GM12878 (cell line): ENCODE measurements around the gene GNG12. TPM values are rescaled to one million over a fixed set of nuclear protein-coding genes. Genes with fewer than 3 reads are reported as not detected.

Source experiments
- ATAC-seq: fragments of 200-7000 bp; cut with Tn5 transposase; 3 replicates; pipeline ENCODE4 v1.9.1; 2020; ENCODE audit warnings: mild to moderate bottlenecking, moderate library complexity
- BruUV-seq: library from RNA; stranded (reverse); fragments of 400-500 nt; replicated peaks from 2 replicates; lab custom pipeline; 2021; lab: Mats Ljungman, UMichigan
- CTCF ChIA-PET: fragments of 300-600 bp; sonication (Branson Sonifier 250); formaldehyde crosslinking; extraction: SDS; loops from one replicate; lab custom pipeline; 2021; ENCODE audit warnings: inconsistent platforms; lab: Yijun Ruan, JAX
- POLR2A ChIA-PET: fragments of 350-600 bp; formaldehyde crosslinking; extraction: SDS; loops from one replicate; lab custom pipeline; 2021; ENCODE audit warnings: inconsistent platforms; lab: Charles Lee
- RAD21 ChIA-PET: fragments of 300-600 bp; sonication (Branson Sonifier 250); formaldehyde crosslinking; loops from one replicate; lab custom pipeline; 2023; ENCODE audit warnings: antibody characterized with exemption; ENCODE audit not compliant: unreplicated experiment; lab: Charles Lee
- SMC1A ChIA-PET: fragments of 300-600 bp; sonication (Branson Sonifier 250); formaldehyde crosslinking; loops from one replicate; lab custom pipeline; 2023; ENCODE audit not compliant: unreplicated experiment, uncharacterized antibody; lab: Charles Lee
- DNase-seq: peaks from one replicate; pipeline ENCODE4 v3.0.0-alpha.2; 2011; ENCODE audit warnings: low read depth, low spot score
- FAIRE-seq: peaks from 3 replicates; lab custom pipeline; 2011; peaks lifted over from hg19 to GRCh38; lab: Jason Lieb, UNC
- H2AFZ ChIP-seq: 2 replicates; pipeline ENCODE4 v1.6.0; 2011; ENCODE audit warnings: low read depth, low read length, control low read depth; ENCODE audit not compliant: control insufficient read depth
- H3K27ac ChIP-seq: 2 replicates; pipeline ENCODE4 v1.5.1; 2011; ENCODE audit warnings: control low read depth; ENCODE audit not compliant: control insufficient read depth, insufficient read depth
- H3K27me3 ChIP-seq, 2 experiments: replicated peaks in 1 of 2; 2 replicates each; pipeline versions ENCODE4 v1.6.0 to v1.6.1; 2011; ENCODE audit warnings: low read length in 1 of 2; ENCODE audit not compliant: control insufficient read depth in 2 of 2, insufficient read depth in 2 of 2
- H3K36me3 ChIP-seq, 2 experiments: 2 replicates each; pipeline ENCODE4 v1.5.1; 2011; ENCODE audit warnings: low read length in 1 of 2; ENCODE audit not compliant: control insufficient read depth in 2 of 2, insufficient read depth in 2 of 2
- H3K4me1 ChIP-seq: 2 replicates; pipeline ENCODE4 v1.6.1; 2011; ENCODE audit warnings: mild to moderate bottlenecking, low read length, moderate library complexity, mixed read lengths; ENCODE audit not compliant: control insufficient read depth, insufficient read depth
- H3K4me2 ChIP-seq: 2 replicates; pipeline ENCODE4 v1.6.0; 2011; ENCODE audit warnings: control low read depth; ENCODE audit not compliant: control insufficient read depth, insufficient read depth
- H3K4me3 ChIP-seq: fragments of 200-600 bp; sonication (generic); 2 replicates; pipeline ENCODE4 v1.5.1; 2016
- H3K79me2 ChIP-seq: 2 replicates; pipeline ENCODE4 v1.6.0; 2011; ENCODE audit warnings: low read length; ENCODE audit not compliant: control insufficient read depth, insufficient read depth
- H3K9ac ChIP-seq: 2 replicates; pipeline ENCODE4 v1.8.0; 2011; ENCODE audit warnings: low read length, control low read depth, mixed read lengths; ENCODE audit not compliant: control insufficient read depth, insufficient read depth
- H3K9me3 ChIP-seq: replicated peaks from 3 replicates; pipeline ENCODE4 v1.5.1; 2011; ENCODE audit warnings: mild to moderate bottlenecking, low read length; ENCODE audit not compliant: control insufficient read depth, insufficient read depth
- H4K20me1 ChIP-seq: 2 replicates; pipeline ENCODE4 v1.6.0; 2011; ENCODE audit not compliant: control insufficient read depth, insufficient read depth
- ATF3 ChIP-seq: IDR thresholded peaks from 2 replicates; pipeline ENCODE4 v1.6.1; 2011; ENCODE audit warnings: low read depth, mild to moderate bottlenecking, low read length, moderate library complexity, borderline replicate concordance; ENCODE audit errors: extremely low read depth
- BCLAF1 ChIP-seq: fragments of 450-650 bp; IDR thresholded peaks from 2 replicates; pipeline ENCODE4 v1.6.1; 2017; ENCODE audit warnings: antibody characterized with exemption, mild to moderate bottlenecking, moderate library complexity
- JUND ChIP-seq: IDR thresholded peaks from 2 replicates; pipeline ENCODE4 v1.6.1; 2012; ENCODE audit warnings: low read depth, mild to moderate bottlenecking, low read length, improper control_type of control experiment, moderate library complexity
- RAD21 ChIP-seq: IDR thresholded peaks from 2 replicates; pipeline ENCODE4 v1.6.1; 2011; ENCODE audit warnings: mild to moderate bottlenecking, low read depth, low read length, moderate library complexity; ENCODE audit not compliant: insufficient read depth
- SP1 ChIP-seq: IDR thresholded peaks from one replicate; pipeline ENCODE4 v1.6.1; 2011; ENCODE audit warnings: low read depth, low read length
- YBX1 ChIP-seq: fragments of 450-650 bp; IDR thresholded peaks from 2 replicates; pipeline ENCODE4 v1.6.1; 2016; ENCODE audit warnings: antibody characterized with exemption
- ZNF217 ChIP-seq: fragments of 450-650 bp; IDR thresholded peaks from 2 replicates; pipeline ENCODE4 v1.6.1; 2017; ENCODE audit warnings: antibody characterized with exemption, mild to moderate bottlenecking
- WGBS: methylation state at CpG from one replicate; pipeline ENCODE4 v1.1.6; 2016; ENCODE audit warnings: low lambda C conversion rate; ENCODE audit not compliant: insufficient replicate concordance, insufficient coverage; ENCODE audit errors: missing lambda C conversion rate; 5-methylcytosine and 5-hydroxymethylcytosine counted together
- in situ Hi-C: fragments of 300-500 bp; cut with MboI; formaldehyde crosslinking; loops from 9 replicates; pipeline ENCODE4 v1.14.3; 2018; ENCODE audit warnings: mixed read lengths
- intact Hi-C: fragments of 100-400 bp; cut with micrococcal nuclease; formaldehyde crosslinking; loops from one replicate; pipeline ENCODE4 v1.14.2; 2022; ENCODE audit not compliant: unreplicated experiment
- polyA plus RNA-seq, 11 experiments: library from polyadenylated mRNA; depleted of rRNA in 4 of 11; unstranded in 6 of 11; stranded (reverse) in 5 of 11; fragments of >200 nt; fragmentation: Nextera tagmentation in 4 of 11; fragmentation: Illumina TruSeq in 1 of 11; extraction: Ambion mirVana in 4 of 11; extraction: Trizol in 1 of 11; gene quantifications; 1 replicate in 1 of 11; 2 replicates in 10 of 11; pipeline versions ENCODE4 v1.2.1 to v1.2.3, GENCODE V29; 2011 to 2016; ENCODE audit warnings: inconsistent platforms in 2 of 11, missing spikeins in 2 of 11, low read depth in 1 of 11
- total RNA-seq, 4 experiments: library from RNA; depleted of rRNA in 3 of 4; stranded (reverse); fragments of >200 nt in 3 of 4; fragmentation: Illumina TruSeq in 1 of 4; extraction: Trizol in 1 of 4; gene quantifications; 2 replicates each; pipeline versions ENCODE4 v1.2.1 to v1.2.3, GENCODE V29; 2013 to 2021
- TF ChIP-seq, protein P1 (sequence below): fragments of 450-650 bp; formaldehyde crosslinking; IDR thresholded peaks from 2 replicates; pipeline ENCODE4 v1.5.0; 2022; ENCODE audit warnings: mild to moderate bottlenecking, missing genetic modification characterization

The GNG12 gene
- total and polyA plus RNA-seq, 10 of the 15 experiments (the other 5 are each of a cell fraction or from before 2014, with no cell fraction given): 0.22 to 32.8 (median 0.35) TPM

- ChIA-PET RAD21 (interaction anchor here (0.7 to 13.6 kb wide), 13 partner anchors 8 to 125 kb away, joined by 3 to 232 read pairs (median 8); no protein-coding TSS in a partner anchor), CTCF (interaction anchor here (0.9 to 6.8 kb wide), 10 partner anchors 15 to 52 kb away, joined by 3 to 89 read pairs (median 4); no protein-coding TSS in a partner anchor)
- Histone ChIP-seq H3K36me3 (no peaks in the 10 kb centered on the region), H3K9ac (no peak overlapping the region), H4K20me1 (no peaks in the 10 kb centered on the region), H2AFZ (no peak overlapping the region), H3K27ac (no peak overlapping the region), H3K79me2 (no peaks in the 10 kb centered on the region), H3K27me3 (no peaks in the 10 kb centered on the region)
- BruUV-seq: no TSS peak
- DNase-seq: no peak
- 6% methylated on average over 1 of the region's 1 CpG for WGBS
- intact Hi-C loops: no loop called here
- no peak for TF ChIP-seq YBX1
- no peak for TF ChIP-seq SP1
- no peak for TF ChIP-seq JUND
- TF ChIP-seq, all 136 proteins: peak for 0
- SMC1A ChIA-PET: interaction anchor here (1.0 to 47.8 kb wide), 13 partner anchors 7 to 279 kb away, joined by 3 to 1058 read pairs (median 21); partner anchors contain the start of gene GNG12
- Histone ChIP-seq H3K4me1 (no peaks in the 10 kb centered on the region), H3K4me2 (no peak overlapping the region), H3K9me3 (no peaks in the 10 kb centered on the region), H3K4me3 (no peak overlapping the region)
- POLR2A ChIA-PET: interaction anchor here (0.7 to 3.9 kb wide), 7 partner anchors 12 to 51 kb away, joined by 3 to 17 read pairs (median 4); no protein-coding TSS in a partner anchor
- in situ Hi-C loops: no loop called here
- FAIRE-seq (no peak), ATAC-seq (no peak)
Observed at GRCh38 chr1:67811781-67812180, 21.5 kb downstream of the GNG12 start.

DNA sequence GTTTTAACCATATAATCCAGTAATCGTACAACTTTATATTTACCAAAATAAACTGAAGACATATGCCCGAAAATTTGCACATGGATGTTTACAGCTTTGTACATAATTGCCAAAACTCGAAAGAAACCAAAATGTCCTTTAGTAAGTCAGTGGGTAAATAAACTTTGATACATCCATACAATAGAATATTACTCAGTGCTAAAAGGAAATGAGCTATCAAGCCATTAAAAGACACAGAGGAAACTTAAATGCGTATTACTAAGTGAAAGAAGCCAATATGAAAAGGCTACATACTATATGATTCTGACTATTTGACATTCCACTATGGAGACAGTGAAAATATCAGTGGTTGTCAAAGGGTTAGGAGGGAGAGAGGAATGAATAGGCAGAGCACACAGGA lies 23.4 kb downstream of the GNG12 start:
- Histone ChIP-seq H3K9ac (no peak overlapping the region), H3K27ac (no peak overlapping the region), H4K20me1 (no peaks in the 10 kb centered on the region), H3K36me3 (no peaks in the 10 kb centered on the region), H3K4me1 (no peaks in the 10 kb centered on the region), H3K27me3 (no peaks in the 10 kb centered on the region), H3K4me2 (no peak overlapping the region), H3K4me3 (no peak overlapping the region), H2AFZ (no peak overlapping the region), H3K79me2 (no peaks in the 10 kb centered on the region), H3K9me3 (no peaks in the 10 kb centered on the region)
- DNase-seq (no peak), ATAC-seq (no peak), FAIRE-seq (no peak)
- intact Hi-C loops (no loop called here), in situ Hi-C loops (no loop called here)
- 30% methylated on average over 4 of the region's 4 CpGs for WGBS
- BruUV-seq: no TSS peak
- CTCF ChIA-PET: interaction anchor here (0.8 kb wide), 1 partner anchor 50 kb away, joined by 3 read pairs; no protein-coding TSS in a partner anchor
- POLR2A ChIA-PET: interaction anchor here (0.7 kb wide), 1 partner anchor 20 kb away, joined by 5 read pairs; no protein-coding TSS in a partner anchor
- RAD21 ChIA-PET: interaction anchor here (1.0 to 1.1 kb wide), 3 partner anchors 11 to 49 kb away, joined by 3 to 5 read pairs (median 4); no protein-coding TSS in a partner anchor
- SMC1A ChIA-PET: interaction anchor here (0.6 to 24.1 kb wide), 4 partner anchors 14 to 21 kb away, joined by 3 to 389 read pairs (median 4); no protein-coding TSS in a partner anchor
- TF ChIP-seq, protein P1, sequence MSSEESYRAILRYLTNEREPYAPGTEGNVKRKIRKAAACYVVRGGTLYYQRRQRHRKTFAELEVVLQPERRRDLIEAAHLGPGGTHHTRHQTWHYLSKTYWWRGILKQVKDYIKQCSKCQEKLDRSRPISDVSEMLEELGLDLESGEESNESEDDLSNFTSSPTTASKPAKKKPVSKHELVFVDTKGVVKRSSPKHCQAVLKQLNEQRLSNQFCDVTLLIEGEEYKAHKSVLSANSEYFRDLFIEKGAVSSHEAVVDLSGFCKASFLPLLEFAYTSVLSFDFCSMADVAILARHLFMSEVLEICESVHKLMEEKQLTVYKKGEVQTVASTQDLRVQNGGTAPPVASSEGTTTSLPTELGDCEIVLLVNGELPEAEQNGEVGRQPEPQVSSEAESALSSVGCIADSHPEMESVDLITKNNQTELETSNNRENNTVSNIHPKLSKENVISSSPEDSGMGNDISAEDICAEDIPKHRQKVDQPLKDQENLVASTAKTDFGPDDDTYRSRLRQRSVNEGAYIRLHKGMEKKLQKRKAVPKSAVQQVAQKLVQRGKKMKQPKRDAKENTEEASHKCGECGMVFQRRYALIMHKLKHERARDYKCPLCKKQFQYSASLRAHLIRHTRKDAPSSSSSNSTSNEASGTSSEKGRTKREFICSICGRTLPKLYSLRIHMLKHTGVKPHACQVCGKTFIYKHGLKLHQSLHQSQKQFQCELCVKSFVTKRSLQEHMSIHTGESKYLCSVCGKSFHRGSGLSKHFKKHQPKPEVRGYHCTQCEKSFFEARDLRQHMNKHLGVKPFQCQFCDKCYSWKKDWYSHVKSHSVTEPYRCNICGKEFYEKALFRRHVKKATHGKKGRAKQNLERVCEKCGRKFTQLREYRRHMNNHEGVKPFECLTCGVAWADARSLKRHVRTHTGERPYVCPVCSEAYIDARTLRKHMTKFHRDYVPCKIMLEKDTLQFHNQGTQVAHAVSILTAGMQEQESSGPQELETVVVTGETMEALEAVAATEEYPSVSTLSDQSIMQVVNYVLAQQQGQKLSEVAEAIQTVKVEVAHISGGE (CRISPR knock-in tag): no peak
- TF ChIP-seq BCLAF1 (no peak), ATF3 (no peak), ZNF217 (no peak), RAD21 (no peak)
